Activated CD8-positive, alpha-beta memory T cell treated with anti-CD3 and anti-CD28 coated beads, Interleukin-2, amount 50 U/mL, for 24 hours (primary cell): Measurements from ENCODE around the gene FRYL.
"Not testable (repeated sequence)": the region's sequence is repeated elsewhere in the genome, so short reads cannot be mapped to it uniquely, and the experiment has no call there.

ENCODE experiments used
- DNase-seq: peaks from one replicate; pipeline ENCODE4 v3.0.0-alpha.2; 2020; ENCODE audit errors: extremely low read depth

The FRYL gene

GRCh38 chr4:48785302-48785701, 5.2 kb upstream of the FRYL start:
- no peak for DNase-seq

GRCh38 chr4:48781968-48782367, 1.9 kb upstream of the FRYL start:
- DNase-seq: no peak

GRCh38 chr4:48780865-48781214, 761 bp upstream of the FRYL start:
- no peak for DNase-seq

- DNase-seq: no peak
These were observed 733 bp downstream of the FRYL start for GRCh38 chr4:48779095-48779997.

GRCh38 chr4:48778431-48779094, 1.5 kb downstream of the FRYL start:
- no peak for DNase-seq

- DNase-seq: no peak
These were observed 2.3 kb downstream of the FRYL start for GRCh38 chr4:48777739-48778138.

GRCh38 chr4:48774760-48775710, 5.0 kb downstream of the FRYL start:
- DNase-seq: no peak

GRCh38 chr4:48772556-48772955, 7.5 kb downstream of the FRYL start:
- DNase-seq: no peak

- no peak for DNase-seq
These were observed 12.8 kb downstream of the FRYL start for GRCh38 chr4:48767055-48767929.

GRCh38 chr4:48766131-48766792, 13.8 kb downstream of the FRYL start:
- no peak for DNase-seq

GRCh38 chr4:48762408-48762807, 17.7 kb downstream of the FRYL start:
- no peak for DNase-seq

GRCh38 chr4:48761286-48761685, 18.8 kb downstream of the FRYL start:
- DNase-seq: no peak

GRCh38 chr4:48758703-48759102, 21.4 kb downstream of the FRYL start:
- not testable (repeated sequence) for DNase-seq

GRCh38 chr4:48756689-48757220, 23.3 kb downstream of the FRYL start:
- no peak for DNase-seq

GRCh38 chr4:48755281-48755680, 24.8 kb downstream of the FRYL start:
- DNase-seq: no peak

- DNase-seq: no peak
These were observed 26.9 kb downstream of the FRYL start for GRCh38 chr4:48753159-48753558.

- DNase-seq: no peak
These were observed 27.4 kb downstream of the FRYL start for GRCh38 chr4:48752726-48753125.

- no peak for DNase-seq
These were observed 27.8 kb downstream of the FRYL start for GRCh38 chr4:48752246-48752645.

GRCh38 chr4:48748949-48749596, 31.0 kb downstream of the FRYL start:
- no peak for DNase-seq
